Common myeloid progenitor, CD34-positive (primary cell): Measurements from ENCODE around the gene ZNF580.

ENCODE experiments used
- CTCF ChIA-PET: fragments of 350-600 bp; sonication (Branson Sonifier 250); formaldehyde crosslinking; loops from one replicate; lab custom pipeline; 2021; ENCODE audit warnings: antibody characterized with exemption; lab: Charles Lee
- POLR2A ChIA-PET: fragments of 350-600 bp; sonication (Branson Sonifier 250); formaldehyde crosslinking; loops from one replicate; lab custom pipeline; 2021; ENCODE audit warnings: antibody characterized with exemption; lab: Charles Lee
- DNase-seq, 3 donors: peaks; one replicate each; pipeline versions ENCODE4 v3.0.0 to v3.0.0-alpha.2; 2013
- H3K27ac ChIP-seq, 2 experiments: 1 replicate in 1 of 2; 2 replicates in 1 of 2; pipeline ENCODE4 v1.7.0; 2013; ENCODE audit warnings: inconsistent platforms in 2 of 2, low read length in 2 of 2, mild to moderate bottlenecking in 2 of 2, low read depth in 1 of 2, moderate library complexity in 1 of 2; ENCODE audit not compliant: severe bottlenecking in 2 of 2, insufficient read depth in 1 of 2, poor library complexity in 1 of 2
- H3K27me3 ChIP-seq, 5 experiments: replicated peaks in 2 of 5; 1 replicate in 3 of 5; 2 replicates in 2 of 5; pipeline versions ENCODE4 v1.6.1 to v1.7.0; 2013; ENCODE audit warnings: low read length in 4 of 5, mild to moderate bottlenecking in 2 of 5, moderate library complexity in 2 of 5, inconsistent platforms in 1 of 5; ENCODE audit not compliant: insufficient read depth in 5 of 5, control insufficient read depth in 4 of 5
- H3K36me3 ChIP-seq, 4 experiments: 1 replicate in 2 of 4; 2 replicates in 2 of 4; pipeline versions ENCODE4 v1.6.1 to v1.7.0; 2013; ENCODE audit warnings: low read length in 3 of 4, control low read depth in 1 of 4, mild to moderate bottlenecking in 1 of 4; ENCODE audit not compliant: control insufficient read depth in 4 of 4, insufficient read depth in 4 of 4
- H3K4me1 ChIP-seq, 4 experiments: 1 replicate in 3 of 4; 2 replicates in 1 of 4; pipeline versions ENCODE4 v1.6.1 to v1.7.1; 2013; ENCODE audit warnings: low read length in 3 of 4, mild to moderate bottlenecking in 3 of 4, control low read depth in 1 of 4, inconsistent platforms in 1 of 4, moderate library complexity in 1 of 4; ENCODE audit not compliant: control insufficient read depth in 4 of 4, insufficient read depth in 4 of 4; ENCODE audit errors: control extremely low read depth in 1 of 4
- H3K4me3 ChIP-seq, 7 experiments: 1 replicate in 4 of 7; 2 replicates in 3 of 7; pipeline versions ENCODE4 v1.5.1 to v1.7.0; 2013; ENCODE audit warnings: mild to moderate bottlenecking in 7 of 7, low read length in 6 of 7, moderate library complexity in 6 of 7, inconsistent platforms in 2 of 7, low read depth in 2 of 7, control low read depth in 1 of 7; ENCODE audit not compliant: insufficient read depth in 4 of 7, control insufficient read depth in 1 of 7; ENCODE audit errors: extremely low read depth in 1 of 7
- H3K9me3 ChIP-seq, 5 experiments: 1 replicate in 4 of 5; 2 replicates in 1 of 5; pipeline versions ENCODE4 v1.6.1 to v1.7.1; 2013; ENCODE audit warnings: low read length in 4 of 5, mild to moderate bottlenecking in 2 of 5, inconsistent platforms in 1 of 5, low read depth in 1 of 5, moderate library complexity in 1 of 5; ENCODE audit not compliant: control insufficient read depth in 4 of 5, insufficient read depth in 2 of 5; ENCODE audit errors: control extremely low read depth in 1 of 5
- WGBS: methylation state at CpG from one replicate; pipeline ENCODE4 v1.1.5; 2013; ENCODE audit not compliant: insufficient coverage; 5-methylcytosine and 5-hydroxymethylcytosine counted together

The ZNF580 gene

DNA sequence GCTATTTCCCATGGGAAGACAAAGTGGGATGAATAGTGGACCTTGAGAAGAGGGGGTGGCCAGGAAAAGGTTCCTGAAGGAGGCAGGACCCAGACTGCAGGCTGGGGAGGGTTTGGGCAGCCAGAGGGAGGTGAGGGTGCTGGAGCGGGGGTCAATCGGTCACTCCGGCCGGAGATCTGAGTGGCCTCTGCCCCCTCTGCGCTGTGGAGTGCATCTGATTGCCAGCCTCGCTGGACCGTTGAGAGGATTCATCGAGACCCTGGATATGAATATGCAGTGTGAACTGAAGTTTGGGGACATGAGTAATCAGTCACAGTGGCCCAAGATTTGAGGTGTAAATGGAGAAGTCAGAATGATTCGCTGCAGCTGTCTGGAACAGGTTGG is 5.5 kb upstream of the ZNF580 start:
- POLR2A ChIA-PET: interaction anchor here (0.6 kb wide), 1 partner anchor 35 kb away, joined by 5 read pairs; the partner anchor contains the start of gene ZNF524
- Histone ChIP-seq H3K27me3 (no peaks in the 10 kb centered on the region), H3K36me3 (peaks cover 0 to 3% (median 0%) of the 10 kb centered on the region in 4 experiments), H3K27ac (peak overlapping the region; percentile 95 to 99), H3K9me3 (no peaks in the 10 kb centered on the region), H3K4me1 (peaks cover 5 to 47% (median 36%) of the 10 kb centered on the region in 4 experiments), H3K4me3 (peak overlapping the region; percentile 75 to 100 (median 90))
- peak in 2 of 3 donors; percentile 72 to 79 for DNase-seq
- CTCF ChIA-PET: interaction anchor here (1.0 to 12.5 kb wide), 4 partner anchors 9 to 121 kb away, joined by 4 to 128 read pairs (median 53); partner anchors contain the start of genes CCDC106, ZNF581 and ZNF784
- 6% methylated on average over 9 of the region's 9 CpGs for WGBS

DNA sequence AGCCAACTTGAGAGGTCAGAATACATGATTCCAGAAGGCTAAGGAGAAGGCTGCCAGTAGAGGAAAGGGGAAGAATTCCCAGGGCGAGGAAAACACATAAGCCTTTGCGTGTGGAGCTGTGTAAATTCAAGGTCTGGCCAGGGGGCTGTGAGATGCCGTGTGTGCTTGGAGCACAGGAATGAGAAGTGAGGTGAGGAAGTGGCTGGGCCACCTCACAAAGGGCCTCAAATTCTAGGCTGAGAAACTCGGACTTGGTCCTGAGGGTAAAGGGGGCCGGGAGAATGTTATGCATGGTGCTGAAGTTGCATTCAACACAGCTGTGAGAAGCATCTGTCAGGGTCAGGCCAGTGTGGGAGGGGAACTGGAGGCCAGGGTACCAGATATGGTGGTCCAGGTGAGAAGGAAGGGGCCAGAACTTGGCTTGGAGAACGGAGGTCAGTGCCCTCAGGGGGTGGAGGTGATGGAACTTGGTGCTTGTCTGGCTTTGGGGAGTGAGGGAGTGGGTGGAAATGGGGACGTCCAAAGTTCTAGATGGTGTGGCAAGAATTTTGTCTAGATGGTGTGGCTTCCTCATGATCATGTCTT is 4.9 kb upstream of the ZNF580 start:
- Histone ChIP-seq H3K4me3 (peak overlapping the region; percentile 75 to 100 (median 90)), H3K27ac (peak overlapping the region; percentile 95 to 99), H3K27me3 (no peaks in the 10 kb centered on the region), H3K36me3 (peaks cover 0 to 3% (median 0%) of the 10 kb centered on the region in 4 experiments), H3K4me1 (peaks cover 5 to 51% (median 40%) of the 10 kb centered on the region in 4 experiments), H3K9me3 (no peaks in the 10 kb centered on the region)
- DNase-seq: no peak
- CTCF ChIA-PET: interaction anchor here (1.3 to 12.5 kb wide), 5 partner anchors 10 to 121 kb away, joined by 5 to 128 read pairs (median 53); partner anchors contain the start of genes CCDC106, ZNF581 and ZNF784
- 59% methylated on average over 5 of the region's 7 CpGs for WGBS
- POLR2A ChIA-PET: interaction anchor here (1.2 kb wide), 1 partner anchor 12 kb away, joined by 4 read pairs; the partner anchor contains the start of gene CCDC106

DNA sequence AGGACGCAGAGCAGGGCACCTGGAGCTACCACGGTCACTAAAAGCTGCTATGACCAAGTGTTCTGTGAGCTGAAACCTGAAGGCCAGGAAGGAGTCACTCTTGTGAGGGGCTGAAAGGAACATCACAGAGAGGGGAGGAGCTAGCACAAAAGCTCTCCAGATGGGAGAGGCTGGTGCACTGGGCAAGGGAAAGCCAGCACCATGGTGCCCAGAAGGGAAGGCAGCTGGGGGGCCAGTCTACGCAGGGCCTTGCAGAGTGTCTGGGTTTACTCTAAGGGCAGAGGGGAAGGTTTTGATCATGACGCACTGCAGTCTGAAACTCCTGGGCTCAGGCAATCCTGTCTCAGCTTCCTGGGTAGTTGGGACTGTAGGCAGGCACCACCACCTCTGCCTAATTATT is 4.1 kb upstream of the ZNF580 start:
- Histone ChIP-seq H3K36me3 (peaks cover 0 to 3% (median 0%) of the 10 kb centered on the region in 4 experiments), H3K4me1 (peaks cover 5 to 56% (median 46%) of the 10 kb centered on the region in 4 experiments), H3K27ac (peak overlapping the region in 1 of 2 experiments; percentile 15), H3K4me3 (no peak overlapping the region), H3K27me3 (no peaks in the 10 kb centered on the region), H3K9me3 (no peaks in the 10 kb centered on the region)
- WGBS: 97% methylated on average over 3 of the region's 4 CpGs
- POLR2A ChIA-PET: interaction anchor here (1.2 kb wide), 1 partner anchor 11 kb away, joined by 4 read pairs; the partner anchor contains the start of gene CCDC106
- CTCF ChIA-PET: interaction anchor here (0.5 to 12.5 kb wide), 6 partner anchors 9 to 121 kb away, joined by 3 to 128 read pairs (median 6); partner anchors contain the start of genes CCDC106, ZNF581 and ZNF784
- DNase-seq: no peak

DNA sequence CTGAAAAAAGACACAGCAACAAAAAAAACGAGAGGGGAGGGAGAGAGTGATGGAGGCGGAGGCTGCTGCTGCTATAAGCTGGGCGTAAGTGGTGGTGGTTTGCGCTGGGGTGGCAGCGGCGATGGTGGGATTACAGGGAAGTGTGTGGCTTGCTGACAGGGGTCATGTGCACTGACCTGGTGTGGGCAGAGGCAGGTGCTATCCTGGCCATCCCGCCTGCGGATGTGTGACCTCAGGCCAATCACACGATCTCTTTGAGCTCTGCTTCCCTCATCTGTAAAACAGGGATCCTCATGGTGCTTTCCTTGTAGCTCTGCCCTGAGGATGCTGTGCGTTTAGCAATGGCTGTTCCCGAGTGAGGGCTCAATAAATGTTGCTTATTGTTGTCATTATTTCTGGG is 3.3 kb upstream of the ZNF580 start:
- no peaks in the 10 kb centered on the region for H3K9me3 ChIP-seq
- H3K4me3 ChIP-seq: no peak overlapping the region
- WGBS: 78% methylated on average over 10 of the region's 11 CpGs
- no peak for DNase-seq
- no peaks in the 10 kb centered on the region for H3K27me3 ChIP-seq
- CTCF ChIA-PET: interaction anchor here (0.5 to 12.5 kb wide), 10 partner anchors 9 to 171 kb away, joined by 3 to 128 read pairs (median 4); partner anchors contain the start of genes CCDC106, FIZ1, U2AF2 and ZNF581
- H3K27ac ChIP-seq: no peak overlapping the region
- peaks cover 0 to 3% (median 0%) of the 10 kb centered on the region in 4 experiments for H3K36me3 ChIP-seq
- peaks cover 5 to 58% (median 52%) of the 10 kb centered on the region in 4 experiments for H3K4me1 ChIP-seq
- POLR2A ChIA-PET: interaction anchor here (1.2 to 1.5 kb wide), 2 partner anchors 10 to 15 kb away, joined by 3 to 4 read pairs; partner anchors contain the start of gene CCDC106

DNA sequence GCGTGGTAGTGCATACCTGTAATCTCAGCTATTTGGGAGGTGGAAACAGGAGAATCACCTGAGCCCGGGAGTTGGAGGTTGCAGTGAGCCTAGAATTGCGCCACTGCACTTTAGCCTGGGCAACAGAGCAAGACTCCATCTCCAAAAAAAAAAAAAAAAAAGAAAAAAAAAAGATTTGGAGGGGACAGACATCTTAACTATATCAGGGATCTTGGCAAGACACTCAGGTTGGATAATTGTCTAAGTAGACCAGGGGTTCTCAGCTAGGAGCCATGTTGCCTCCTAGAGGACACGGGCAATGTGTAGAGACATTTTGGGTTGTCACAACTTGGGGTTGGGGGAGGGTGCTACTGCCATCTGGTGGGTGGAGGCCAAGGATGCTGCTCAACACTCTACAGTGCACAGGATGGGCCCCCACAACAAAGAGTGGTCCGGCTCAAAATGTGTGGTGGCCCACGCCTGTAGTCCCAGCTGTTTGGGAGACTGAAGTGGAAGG is 1.9 kb upstream of the ZNF580 start:
- Histone ChIP-seq H3K4me3 (no peak overlapping the region), H3K36me3 (peaks cover 0 to 3% (median 0%) of the 10 kb centered on the region in 4 experiments), H3K27ac (no peak overlapping the region), H3K9me3 (no peaks in the 10 kb centered on the region), H3K27me3 (no peaks in the 10 kb centered on the region), H3K4me1 (peaks cover 5 to 62% (median 59%) of the 10 kb centered on the region in 4 experiments)
- DNase-seq: peak; percentile 83 to 87 (median 86)
- 79% methylated on average over 3 of the region's 6 CpGs for whole genome bisulfite sequencing
- POLR2A ChIA-PET: interaction anchor here (0.6 to 1.5 kb wide), 2 partner anchors 9 to 14 kb away, joined by 3 read pairs; partner anchors contain the start of gene CCDC106
- CTCF ChIA-PET: interaction anchor here (0.9 to 12.5 kb wide), 5 partner anchors 7 to 40 kb away, joined by 3 to 128 read pairs (median 5); partner anchors contain the start of genes CCDC106, FIZ1, ZNF581 and ZNF784

DNA sequence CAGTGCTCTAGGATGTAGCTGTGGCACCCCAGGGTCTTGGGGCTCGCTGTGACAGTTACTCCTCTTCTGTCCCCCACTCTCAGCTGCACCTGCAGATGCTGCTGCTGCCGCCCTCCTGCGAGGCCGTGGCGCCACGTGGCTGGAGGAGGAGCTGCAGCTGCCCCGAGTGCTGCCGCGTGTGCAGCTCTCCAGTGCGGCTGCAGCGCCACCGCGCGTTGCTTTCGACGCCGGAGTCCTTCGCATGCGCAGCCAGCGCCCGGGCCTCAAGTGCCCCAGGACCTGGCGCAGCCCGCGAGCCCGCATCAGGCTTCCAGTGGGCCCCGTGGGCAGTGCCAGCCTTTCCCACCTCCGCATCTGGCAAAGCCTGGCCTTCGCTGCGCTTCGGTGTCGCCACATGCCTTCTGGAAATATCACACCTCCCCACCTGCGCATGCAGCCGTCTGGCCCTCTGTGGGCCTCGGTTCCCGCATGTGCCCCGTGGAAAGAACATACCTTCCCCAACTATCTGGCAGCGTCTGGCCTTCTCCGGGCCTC is 692 bp upstream of the ZNF580 start:
- Histone ChIP-seq H3K4me3 (peak overlapping the region in 6 of 7 experiments; percentile 17 to 96 (median 80)), H3K27ac (peak overlapping the region in 1 of 2 experiments; percentile 74), H3K4me1 (peaks cover 5 to 66% (median 61%) of the 10 kb centered on the region in 4 experiments), H3K9me3 (no peaks in the 10 kb centered on the region), H3K27me3 (no peaks in the 10 kb centered on the region), H3K36me3 (peaks cover 0 to 8% (median 7%) of the 10 kb centered on the region in 4 experiments)
- ChIA-PET CTCF (interaction anchor here (1.0 to 12.5 kb wide), 3 partner anchors 6 to 13 kb away, joined by 4 to 128 read pairs (median 5); partner anchors contain the start of genes CCDC106 and ZNF581), POLR2A (interaction anchor here (1.1 kb wide), 1 partner anchor 14 kb away, joined by 4 read pairs; the partner anchor contains the start of gene U2AF2)
- peak; percentile 85 to 91 (median 89) for DNase-seq
- 27% methylated on average over 34 of the region's 38 CpGs for WGBS
